ENCODE data around the gene GAD1.

Gene GAD1

GRCh38 chr2:170846314-170846713 is 29.6 kb downstream of the GAD1 start:
- no peak for DNase-seq

- no peak for DNase-seq
These were observed 31.0 kb downstream of the GAD1 start for GRCh38 chr2:170847716-170848115.

- no peak for DNase-seq
These were observed 31.9 kb downstream of the GAD1 start for GRCh38 chr2:170848587-170848986.

GRCh38 chr2:170850251-170850650 is 33.6 kb downstream of the GAD1 start:
- no peak for DNase-seq

- no peak for DNase-seq
These were observed 34.9 kb downstream of the GAD1 start for GRCh38 chr2:170851635-170852034.

- no peak for DNase-seq
These were observed 39.4 kb downstream of the GAD1 start for GRCh38 chr2:170856066-170856465.

GRCh38 chr2:170862286-170862902 is 45.7 kb downstream of the GAD1 start:
- no peak for DNase-seq

- no peak for DNase-seq
These were observed 46.4 kb downstream of the GAD1 start for GRCh38 chr2:170863087-170863486.

GRCh38 chr2:170869036-170869435 is 52.3 kb downstream of the GAD1 start:
- DNase-seq, result no peak

GRCh38 chr2:170869461-170869860 is 52.8 kb downstream of the GAD1 start:
- DNase-seq, result no peak

GRCh38 chr2:170873035-170873692 is 56.5 kb downstream of the GAD1 start:
- DNase-seq, result peak; percentile 79

GRCh38 chr2:170878066-170878465 is 61.4 kb downstream of the GAD1 start:
- DNase-seq, result no peak

- peak; percentile 7 for DNase-seq
These were observed 61.8 kb downstream of the GAD1 start for GRCh38 chr2:170878505-170878904.

- DNase-seq, result no peak
These were observed 65.2 kb downstream of the GAD1 start for GRCh38 chr2:170881840-170882239.

GRCh38 chr2:170882758-170883157 is 66.1 kb downstream of the GAD1 start:
- DNase-seq, result no peak

- DNase-seq, result no peak
These were observed 67.0 kb downstream of the GAD1 start for GRCh38 chr2:170883683-170884082.

GRCh38 chr2:170885130-170885791 is 68.6 kb downstream of the GAD1 start:
- DNase-seq, result no peak

GRCh38 chr2:170886386-170886785 is 69.7 kb downstream of the GAD1 start:
- no peak for DNase-seq

GRCh38 chr2:170887496-170887895 is 70.8 kb downstream of the GAD1 start:
- no peak for DNase-seq

GRCh38 chr2:170887896-170888295 is 71.2 kb downstream of the GAD1 start:
- DNase-seq, result no peak

GRCh38 chr2:170891893-170892292 is 75.2 kb downstream of the GAD1 start:
- no peak for DNase-seq

- no peak for DNase-seq
These were observed 75.8 kb downstream of the GAD1 start for GRCh38 chr2:170892391-170892951.

GRCh38 chr2:170895023-170895757 is 78.5 kb downstream of the GAD1 start:
- DNase-seq, result no peak
